ENCODE measurements around the gene ADRA2C.

DNA sequence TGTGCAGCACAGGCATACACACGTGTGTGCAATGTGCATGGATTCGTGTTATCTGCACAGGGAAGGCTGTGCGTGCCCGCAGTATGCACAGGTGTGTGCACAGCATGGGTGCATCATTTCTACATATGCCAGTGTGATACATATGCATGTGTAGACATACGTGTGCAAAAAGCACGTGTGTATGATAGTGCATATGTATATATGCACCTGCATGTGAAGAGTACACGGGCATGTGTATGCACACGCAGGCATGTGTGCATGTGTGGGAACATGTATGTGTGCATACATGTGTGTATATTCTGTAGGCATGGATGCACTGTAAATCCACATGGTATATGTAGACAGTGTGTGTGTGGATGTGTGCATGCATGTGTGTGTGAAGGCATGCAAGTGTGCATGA, 3.9 kb upstream of the ADRA2C start:
- no peak for TF ChIP-seq POLR2A (IDR thresholded peaks at IDR 0.05)
- TF ChIP-seq, protein P1, sequence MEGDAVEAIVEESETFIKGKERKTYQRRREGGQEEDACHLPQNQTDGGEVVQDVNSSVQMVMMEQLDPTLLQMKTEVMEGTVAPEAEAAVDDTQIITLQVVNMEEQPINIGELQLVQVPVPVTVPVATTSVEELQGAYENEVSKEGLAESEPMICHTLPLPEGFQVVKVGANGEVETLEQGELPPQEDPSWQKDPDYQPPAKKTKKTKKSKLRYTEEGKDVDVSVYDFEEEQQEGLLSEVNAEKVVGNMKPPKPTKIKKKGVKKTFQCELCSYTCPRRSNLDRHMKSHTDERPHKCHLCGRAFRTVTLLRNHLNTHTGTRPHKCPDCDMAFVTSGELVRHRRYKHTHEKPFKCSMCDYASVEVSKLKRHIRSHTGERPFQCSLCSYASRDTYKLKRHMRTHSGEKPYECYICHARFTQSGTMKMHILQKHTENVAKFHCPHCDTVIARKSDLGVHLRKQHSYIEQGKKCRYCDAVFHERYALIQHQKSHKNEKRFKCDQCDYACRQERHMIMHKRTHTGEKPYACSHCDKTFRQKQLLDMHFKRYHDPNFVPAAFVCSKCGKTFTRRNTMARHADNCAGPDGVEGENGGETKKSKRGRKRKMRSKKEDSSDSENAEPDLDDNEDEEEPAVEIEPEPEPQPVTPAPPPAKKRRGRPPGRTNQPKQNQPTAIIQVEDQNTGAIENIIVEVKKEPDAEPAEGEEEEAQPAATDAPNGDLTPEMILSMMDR (IDR thresholded peaks at IDR 0.05 in 8 of 11, conservative IDR thresholded peaks at IDR 0.05 in 3 of 11): no peak

All from spleen (tissue), 7 donors.